SK-N-SH (cell line): ENCODE measurements around the gene FBXO31.

Experiments used
- CTCF ChIP-seq: fragments of 200-600 bp; sonication (generic); IDR thresholded peaks from 2 replicates; pipeline ENCODE4 v1.6.1; 2017; ENCODE audit warnings: antibody characterized with exemption, mild to moderate bottlenecking, moderate library complexity
- ELF1 ChIP-seq: IDR thresholded peaks from 2 replicates; pipeline ENCODE4 v1.4.0; 2012
- MAX ChIP-seq: IDR thresholded peaks from 2 replicates; pipeline ENCODE4 v1.4.0; 2012; ENCODE audit warnings: low read depth
- PBX3 ChIP-seq: IDR thresholded peaks from 2 replicates; pipeline ENCODE4; 2012
- POLR2AphosphoS5 ChIP-seq: IDR thresholded peaks from 2 replicates; pipeline ENCODE4 v1.6.1; 2012; ENCODE audit warnings: low read depth, low read length
- RAD21 ChIP-seq: IDR thresholded peaks from 2 replicates; pipeline ENCODE4 v1.6.1; 2012; ENCODE audit warnings: mild to moderate bottlenecking, low read length
- REST ChIP-seq: IDR thresholded peaks from 2 replicates; pipeline ENCODE4 v1.6.1; 2012; ENCODE audit warnings: mild to moderate bottlenecking, low read depth, low read length, moderate library complexity
- TCF12 ChIP-seq: IDR thresholded peaks from 2 replicates; pipeline ENCODE4 v1.4.0; 2012
- USF1 ChIP-seq: IDR thresholded peaks from 2 replicates; pipeline ENCODE4 v1.4.0; 2012; ENCODE audit warnings: low read depth, borderline replicate concordance
- YY1 ChIP-seq: IDR thresholded peaks from 2 replicates; pipeline ENCODE4 v1.4.0; 2012; ENCODE audit warnings: low read depth, mild to moderate bottlenecking
- ZBTB33 ChIP-seq: IDR thresholded peaks from 2 replicates; pipeline ENCODE4 v1.4.0; 2012; ENCODE audit warnings: low read depth, borderline replicate concordance

GRCh38 chr16:87332150-87332549 is 51.4 kb downstream of the FBXO31 start:
- no peak for TF ChIP-seq CTCF
- TF ChIP-seq USF1 = no peak
- no peak for TF ChIP-seq REST
- TF ChIP-seq YY1 = no peak
- no peak for TF ChIP-seq POLR2AphosphoS5
- no peak for TF ChIP-seq RAD21
- TF ChIP-seq ELF1 = no peak
- no peak for TF ChIP-seq TCF12
- no peak for TF ChIP-seq ZBTB33
- no peak for TF ChIP-seq MAX
- no peak for TF ChIP-seq PBX3
